GM12865 (cell line): ENCODE measurements around the gene TSNAX.

Experiments used
- DNase-seq: peaks from one replicate; pipeline ENCODE4 v3.0.0; 2010; ENCODE audit warnings: low read depth
- H3K4me3 ChIP-seq: 2 replicates; pipeline ENCODE4 v1.5.1; 2011; ENCODE audit warnings: mild to moderate bottlenecking, low read depth, low read length, control low read depth
- CTCF ChIP-seq: IDR thresholded peaks from 2 replicates; pipeline ENCODE4 v1.5.1; 2011; ENCODE audit warnings: low read length, control low read depth, low read depth, inconsistent platforms; ENCODE audit not compliant: insufficient read depth; ENCODE audit errors: missing control alignments

Gene TSNAX, protein sequence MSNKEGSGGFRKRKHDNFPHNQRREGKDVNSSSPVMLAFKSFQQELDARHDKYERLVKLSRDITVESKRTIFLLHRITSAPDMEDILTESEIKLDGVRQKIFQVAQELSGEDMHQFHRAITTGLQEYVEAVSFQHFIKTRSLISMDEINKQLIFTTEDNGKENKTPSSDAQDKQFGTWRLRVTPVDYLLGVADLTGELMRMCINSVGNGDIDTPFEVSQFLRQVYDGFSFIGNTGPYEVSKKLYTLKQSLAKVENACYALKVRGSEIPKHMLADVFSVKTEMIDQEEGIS

DNA sequence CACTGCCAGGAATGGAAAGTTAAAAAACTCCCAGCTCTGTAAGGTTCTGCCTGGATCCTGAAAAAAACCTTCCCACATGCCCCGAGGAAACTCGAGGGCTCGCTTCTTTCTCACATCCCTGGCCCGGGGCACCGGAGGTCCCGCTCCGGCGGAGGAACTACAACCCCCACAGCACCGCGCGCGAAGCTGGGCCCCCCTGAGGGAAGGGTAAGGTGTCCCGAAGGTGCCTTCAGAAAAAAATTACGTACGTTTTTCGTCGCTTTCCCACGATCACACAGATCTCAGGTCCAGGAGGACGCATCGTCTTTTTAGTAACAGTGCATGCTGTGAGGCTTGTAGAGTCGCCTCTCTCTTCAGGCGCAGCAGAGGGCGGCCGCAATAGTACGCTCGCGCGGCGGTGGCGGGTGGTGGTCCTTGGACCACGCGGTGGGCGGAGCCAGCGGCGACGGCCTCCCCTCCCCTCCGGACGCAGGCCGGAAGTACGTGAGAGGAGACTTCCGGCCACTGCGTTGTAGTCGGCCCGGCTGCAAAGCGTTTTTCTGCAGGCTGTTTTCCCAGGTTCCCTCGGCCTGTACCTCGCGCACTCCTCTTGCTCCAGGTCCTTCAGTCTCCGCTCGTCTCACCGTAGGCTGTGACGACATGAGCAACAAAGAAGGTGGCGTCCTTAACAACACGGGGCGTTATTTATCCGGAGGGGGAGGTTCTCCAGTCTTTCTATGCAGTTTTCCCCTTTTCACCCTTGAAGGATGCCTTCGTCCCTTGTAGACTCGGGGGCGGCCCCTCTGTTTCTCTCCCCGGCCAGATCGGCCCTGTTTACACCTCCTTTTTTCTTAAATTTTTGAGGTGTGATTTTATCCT is at the start of gene TSNAX:
Gene TSNAX (plus strand): TSS at position 498 of the 858 bp plus-strand sequence. CDS start 142 bp downstream, at position 640.
- no peak for TF ChIP-seq CTCF
- H3K4me3 ChIP-seq = peak within 1 kb of the TSS; percentile 87
- DNase-seq = peak; percentile 97

DNA sequence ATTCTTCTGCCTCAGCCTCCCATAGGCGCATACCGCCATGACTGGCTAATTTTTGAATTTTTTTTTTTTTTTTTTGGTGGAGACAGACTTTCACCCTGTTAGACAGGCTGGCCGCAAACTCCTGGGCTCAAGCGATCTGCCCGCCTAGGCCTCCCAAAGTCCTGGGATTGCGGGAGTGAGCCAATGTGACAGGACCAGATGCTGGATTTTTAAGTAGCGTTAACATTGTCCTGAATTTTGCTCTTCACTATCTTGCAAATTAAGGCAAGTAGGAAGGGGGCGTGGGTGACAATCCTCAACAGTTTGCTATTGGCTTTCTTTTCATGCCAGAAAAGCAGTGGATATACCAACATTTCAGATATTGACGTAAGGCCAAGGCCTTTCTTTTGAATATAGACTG is 49.7 kb upstream of the TSNAX start:
- DNase-seq = no peak
- H3K4me3 ChIP-seq = no peak overlapping the region
- TF ChIP-seq CTCF = no peak

GRCh38 chr1:231480008-231480407 is 48.5 kb upstream of the TSNAX start:
- H3K4me3 ChIP-seq = no peak overlapping the region
- no peak for DNase-seq
- TF ChIP-seq CTCF = no peak

- TF ChIP-seq CTCF = no peak
- no peak overlapping the region for H3K4me3 ChIP-seq
- DNase-seq = no peak
These were observed 47.2 kb upstream of the TSNAX start for GRCh38 chr1:231481289-231481688.

- no peak for TF ChIP-seq CTCF
These were observed 43.3 kb upstream of the TSNAX start for GRCh38 chr1:231485029-231485784.

DNA sequence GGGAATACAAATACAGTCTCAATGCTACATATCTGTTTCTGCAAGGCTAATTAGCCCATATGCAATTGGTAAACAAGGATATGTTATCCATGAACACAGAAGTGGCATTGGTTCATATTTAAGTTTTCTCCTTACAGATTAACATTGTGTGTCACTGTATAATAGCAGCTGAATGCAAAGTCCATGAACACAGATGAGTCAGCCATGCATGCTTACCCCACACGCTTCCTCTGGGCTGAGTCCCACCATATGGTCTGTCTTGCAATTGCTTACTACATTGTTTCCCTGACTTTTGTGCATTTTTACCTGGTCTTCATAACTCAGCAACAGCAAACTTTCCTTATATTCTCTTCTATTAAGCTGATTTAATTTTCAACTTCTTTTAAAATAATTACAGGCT is 41.5 kb upstream of the TSNAX start:
- no peak overlapping the region for H3K4me3 ChIP-seq
- TF ChIP-seq CTCF = no peak
- no peak for DNase-seq

More at GRCh38 chr1:231485029-231485784, 43.3 kb upstream of the TSNAX start:
- H3K4me3 ChIP-seq = no peak overlapping the region
- DNase-seq = no peak
